LHCN-M2 (cell line): ENCODE data around the gene GPR17. TPM values are rescaled to one million over a fixed set of nuclear protein-coding genes. Genes with fewer than 3 reads are reported as not detected.

ENCODE experiments used
- DNase-seq: peaks from one replicate; pipeline ENCODE4 v3.0.0-alpha.2; 2012; ENCODE audit warnings: low read depth
- total RNA-seq: library from RNA; depleted of rRNA; stranded (reverse); fragments of >200 nt; gene quantifications from 2 replicates; pipeline ENCODE4 v1.2.3, GENCODE V29; 2014

GPR17 gene
- total RNA-seq, 1 experiment from 2014 or later = not detected

GRCh38 chr2:127641846-127642507, 4.0 kb upstream of the GPR17 start:
- no peak for DNase-seq

GRCh38 chr2:127642706-127643438, 3.1 kb upstream of the GPR17 start:
- DNase-seq = no peak

GRCh38 chr2:127643439-127644065, 2.4 kb upstream of the GPR17 start:
- DNase-seq = no peak

- no peak for DNase-seq
Observed at GRCh38 chr2:127644066-127645025, 1.6 kb upstream of the GPR17 start.

- no peak for DNase-seq
Observed at GRCh38 chr2:127645026-127645394, 943 bp upstream of the GPR17 start.

GRCh38 chr2:127646487-127647241, 711 bp downstream of the GPR17 start:
- DNase-seq = no peak

- DNase-seq = no peak
Observed at GRCh38 chr2:127647242-127648190, 1.6 kb downstream of the GPR17 start.

- no peak for DNase-seq
Observed at GRCh38 chr2:127648321-127648720, 2.4 kb downstream of the GPR17 start.

- DNase-seq = no peak
Observed at GRCh38 chr2:127649100-127649611, 3.2 kb downstream of the GPR17 start.

- peak; percentile 77 for DNase-seq
Observed at GRCh38 chr2:127649684-127650040, 3.7 kb downstream of the GPR17 start.

- DNase-seq = no peak
Observed at GRCh38 chr2:127650041-127650784, 4.3 kb downstream of the GPR17 start.

GRCh38 chr2:127650785-127651380, 4.9 kb downstream of the GPR17 start:
- no peak for DNase-seq

GRCh38 chr2:127651381-127651809, 5.4 kb downstream of the GPR17 start:
- DNase-seq = no peak

- no peak for DNase-seq
Observed at GRCh38 chr2:127651971-127652550, 6.1 kb downstream of the GPR17 start.

- DNase-seq = no peak
Observed at GRCh38 chr2:127652786-127653357, 6.9 kb downstream of the GPR17 start.

GRCh38 chr2:127653421-127654083, 7.6 kb downstream of the GPR17 start:
- DNase-seq = no peak
